Activated CD4-positive, CD25-positive, alpha-beta regulatory T cell (primary cell): ENCODE results near the gene APMAP.
A peak's percentile ranks its signal among the peaks of the same experiment; 100 is the strongest.
"Not testable (repeated sequence)": the region's sequence is repeated elsewhere in the genome, so short reads cannot be mapped to it uniquely, and the experiment has no call there.

ENCODE experiments used
- DNase-seq, 4 experiments: peaks; one replicate each; lab custom pipeline; 2025; lab: John Stamatoyannopoulos, UW

The APMAP gene

DNA sequence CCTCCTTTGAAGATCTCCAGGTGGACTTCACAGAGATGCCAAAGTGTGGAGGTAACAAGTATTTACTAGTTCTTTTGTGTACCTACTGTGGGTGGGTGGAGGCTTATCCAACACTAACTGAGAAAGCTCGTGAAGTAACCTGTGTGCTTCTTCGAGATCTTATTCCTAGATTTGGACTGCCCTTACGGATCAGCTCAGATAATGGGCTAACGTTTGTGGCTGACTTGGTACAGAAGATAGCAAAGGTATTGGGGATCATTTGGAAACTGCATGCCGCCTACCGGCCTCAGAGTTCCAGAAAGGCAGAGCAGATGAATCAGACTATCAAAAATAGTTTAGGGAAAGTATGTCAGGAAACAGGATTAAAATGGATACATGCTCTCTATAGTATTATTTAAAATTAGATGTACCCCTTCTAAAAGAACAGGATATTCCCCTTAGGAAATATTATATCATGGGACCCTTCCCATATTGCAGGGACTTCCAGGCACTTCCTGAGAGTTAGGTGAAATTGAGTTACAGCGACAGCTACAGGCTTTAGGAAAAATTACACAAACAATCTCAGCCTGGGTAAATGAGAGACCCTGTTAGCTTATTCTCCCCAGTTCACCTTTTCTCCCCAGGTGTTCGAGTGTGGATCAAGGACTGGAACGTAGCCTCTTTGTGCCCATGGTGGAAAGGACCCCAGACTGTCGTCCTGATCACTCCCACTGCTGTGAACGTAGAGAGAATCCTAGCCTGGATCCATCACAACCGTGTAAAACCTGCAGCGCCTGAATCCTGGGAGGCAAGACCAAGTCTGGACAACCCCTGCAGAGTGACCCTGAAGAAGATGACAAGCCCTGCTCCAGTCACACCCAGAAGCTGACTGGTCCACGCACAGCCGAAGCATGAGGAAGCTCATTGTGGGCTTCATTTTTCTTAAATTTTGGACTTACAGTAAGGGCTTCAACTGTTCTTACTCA lies 61.5 kb downstream of the APMAP start:
- DNase-seq: not testable (repeated sequence)

DNA sequence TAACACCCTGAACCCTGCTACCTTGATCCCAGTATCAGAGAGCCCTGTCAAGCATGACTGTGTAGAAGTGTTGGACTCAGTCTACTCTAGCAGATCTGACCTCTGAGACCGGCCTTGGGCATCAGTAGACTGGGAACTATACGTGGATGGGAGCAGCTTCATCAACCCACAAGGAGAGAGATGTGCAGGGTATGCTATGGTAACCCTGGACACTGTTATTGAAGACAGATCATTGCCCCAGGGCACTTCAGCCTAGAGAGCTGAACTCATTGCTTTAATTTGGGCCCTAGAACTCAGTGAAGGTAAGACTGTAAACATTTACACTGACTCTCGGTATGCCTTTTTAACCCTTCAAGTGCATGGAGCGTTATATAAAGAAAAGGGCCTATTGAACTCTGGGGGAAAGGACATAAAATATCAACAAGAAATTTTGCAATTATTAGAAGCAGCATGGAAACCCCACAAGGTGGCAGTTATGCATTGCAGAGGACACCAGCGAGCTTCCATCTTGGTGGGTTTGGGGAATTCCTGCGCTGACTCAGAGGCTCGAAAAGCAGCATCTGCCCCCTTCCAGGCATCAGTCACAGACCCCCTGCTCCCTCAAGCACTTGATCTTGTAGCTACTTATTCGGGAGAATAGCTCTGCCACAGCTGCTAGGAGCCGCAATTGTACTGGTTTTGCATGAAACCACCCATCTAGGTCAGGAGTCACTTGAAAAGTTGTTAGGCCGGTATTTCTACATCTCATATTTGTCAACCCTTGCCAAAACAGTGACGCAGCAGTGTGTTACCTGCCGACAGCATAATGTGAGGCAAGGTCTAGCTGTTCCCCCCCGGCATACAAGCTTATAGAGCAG lies 62.5 kb downstream of the APMAP start:
- DNase-seq: not testable (repeated sequence)

GRCh38 chr20:24929259-24929658 lies 63.3 kb downstream of the APMAP start:
- DNase-seq: not testable (repeated sequence)

- not testable (repeated sequence) for DNase-seq
Measured at GRCh38 chr20:24920706-24921105, 71.8 kb downstream of the APMAP start.

GRCh38 chr20:24919665-24920064 lies 72.9 kb downstream of the APMAP start:
- not testable (repeated sequence) for DNase-seq

DNA sequence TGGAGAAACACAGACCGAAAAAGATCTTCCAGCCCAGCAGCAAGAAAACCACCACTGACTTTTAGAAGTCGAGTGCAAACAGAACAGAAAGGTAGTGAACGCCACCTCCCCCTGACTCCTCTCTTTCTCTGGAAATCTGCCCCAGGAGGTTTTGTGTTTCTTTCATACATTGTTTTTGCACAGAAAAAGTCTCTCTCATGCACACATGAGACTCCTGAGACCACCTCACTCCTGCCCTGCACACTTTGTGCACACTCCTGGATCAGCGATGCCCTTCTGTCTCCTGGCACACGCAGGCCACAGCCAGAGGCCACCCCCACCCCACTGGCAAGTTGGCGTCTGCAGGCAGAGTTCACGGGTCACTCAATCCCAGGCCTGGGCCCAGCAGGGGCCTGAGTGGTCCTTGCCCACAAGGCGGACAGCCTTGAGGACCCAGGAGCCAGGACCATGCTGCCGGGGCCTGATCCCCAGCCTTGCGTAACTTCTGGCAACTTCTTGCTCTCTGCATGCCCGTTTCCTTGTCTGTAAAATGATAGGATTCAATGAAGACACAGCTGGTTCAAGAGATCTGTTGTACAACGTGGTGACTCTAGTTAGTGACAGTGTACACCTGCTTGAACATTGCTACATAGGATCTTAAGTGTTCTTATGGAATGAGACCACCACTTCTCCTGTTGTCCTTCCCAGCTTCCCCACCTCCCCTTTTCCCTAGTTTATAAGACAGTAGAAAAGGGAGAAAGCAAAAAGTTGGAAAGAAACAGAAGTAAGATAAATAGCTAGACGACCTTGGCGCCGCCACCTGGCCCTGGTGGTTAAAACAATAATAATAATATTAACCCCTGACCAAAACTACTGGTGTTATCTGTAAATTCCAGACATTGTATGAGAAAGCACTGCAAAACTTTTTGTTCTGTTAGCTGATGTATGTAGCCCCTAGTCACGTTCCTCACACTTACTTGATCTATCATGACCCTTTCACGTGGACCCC lies 73.7 kb downstream of the APMAP start:
- DNase-seq: no peak

DNA sequence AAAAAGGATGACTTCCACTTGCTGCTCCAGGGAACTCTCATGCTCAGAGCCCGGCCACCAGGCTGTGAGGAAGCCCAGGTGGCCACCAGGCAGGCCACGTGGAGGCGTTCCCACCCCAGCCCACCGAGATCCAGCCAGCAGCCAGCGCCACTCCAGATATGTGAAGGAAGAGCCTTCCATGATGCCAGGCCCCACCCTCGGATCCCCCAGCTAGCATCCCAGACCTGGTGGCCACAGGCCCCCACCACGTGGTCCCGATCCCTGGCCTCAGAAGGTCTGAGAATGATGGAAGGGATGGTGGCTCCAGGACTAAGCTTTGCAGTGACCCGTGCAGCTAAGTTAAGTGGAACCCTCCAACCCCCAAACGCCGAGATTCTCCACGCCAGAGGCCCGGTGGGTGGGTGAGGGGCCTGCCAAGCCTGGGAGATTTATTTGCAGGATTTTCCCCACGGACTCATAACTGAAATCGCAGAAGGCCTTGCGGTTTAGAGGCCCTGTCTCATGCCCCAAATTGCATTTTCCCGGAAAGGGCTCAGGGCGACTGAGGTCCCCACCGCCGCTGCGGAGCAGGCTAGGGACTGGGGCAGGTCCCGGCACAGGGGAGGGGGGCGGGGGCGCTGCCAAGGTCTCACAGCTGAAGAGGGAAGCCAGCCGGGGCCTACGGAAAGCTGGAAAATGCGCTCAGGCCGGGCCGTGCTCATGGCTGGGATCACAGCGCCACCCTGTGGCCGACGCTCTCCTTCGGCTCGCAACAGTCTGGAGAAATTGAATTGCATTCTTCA lies 74.6 kb downstream of the APMAP start:
- DNase-seq: peak in 3 of 4 experiments; percentile 2 to 12 (median 5)

GRCh38 chr20:24917056-24917455 lies 75.5 kb downstream of the APMAP start:
- DNase-seq: no peak

GRCh38 chr20:24916412-24916811 lies 76.1 kb downstream of the APMAP start:
- no peak for DNase-seq

DNA sequence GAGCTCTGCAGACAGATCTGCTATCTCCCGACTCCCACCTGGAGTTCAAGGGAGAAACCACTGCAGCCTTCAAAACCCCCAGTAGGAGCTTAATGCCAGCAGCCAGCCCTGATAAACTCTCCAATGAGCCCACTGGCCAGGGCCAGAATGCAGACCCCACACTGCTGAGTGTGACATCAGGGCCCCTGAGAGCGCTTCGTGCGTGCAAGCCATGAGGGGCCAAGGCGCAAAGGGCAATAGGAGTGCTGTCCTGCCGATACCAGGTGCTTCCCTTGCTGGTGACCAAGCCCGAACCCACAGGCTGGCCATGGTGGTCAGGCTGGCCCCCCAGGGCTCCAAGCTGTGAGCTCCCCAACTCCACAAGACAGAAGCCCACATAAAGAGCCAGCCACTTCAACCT lies 76.7 kb downstream of the APMAP start:
- no peak for DNase-seq

GRCh38 chr20:24915440-24915839 lies 77.1 kb downstream of the APMAP start:
- no peak for DNase-seq

DNA sequence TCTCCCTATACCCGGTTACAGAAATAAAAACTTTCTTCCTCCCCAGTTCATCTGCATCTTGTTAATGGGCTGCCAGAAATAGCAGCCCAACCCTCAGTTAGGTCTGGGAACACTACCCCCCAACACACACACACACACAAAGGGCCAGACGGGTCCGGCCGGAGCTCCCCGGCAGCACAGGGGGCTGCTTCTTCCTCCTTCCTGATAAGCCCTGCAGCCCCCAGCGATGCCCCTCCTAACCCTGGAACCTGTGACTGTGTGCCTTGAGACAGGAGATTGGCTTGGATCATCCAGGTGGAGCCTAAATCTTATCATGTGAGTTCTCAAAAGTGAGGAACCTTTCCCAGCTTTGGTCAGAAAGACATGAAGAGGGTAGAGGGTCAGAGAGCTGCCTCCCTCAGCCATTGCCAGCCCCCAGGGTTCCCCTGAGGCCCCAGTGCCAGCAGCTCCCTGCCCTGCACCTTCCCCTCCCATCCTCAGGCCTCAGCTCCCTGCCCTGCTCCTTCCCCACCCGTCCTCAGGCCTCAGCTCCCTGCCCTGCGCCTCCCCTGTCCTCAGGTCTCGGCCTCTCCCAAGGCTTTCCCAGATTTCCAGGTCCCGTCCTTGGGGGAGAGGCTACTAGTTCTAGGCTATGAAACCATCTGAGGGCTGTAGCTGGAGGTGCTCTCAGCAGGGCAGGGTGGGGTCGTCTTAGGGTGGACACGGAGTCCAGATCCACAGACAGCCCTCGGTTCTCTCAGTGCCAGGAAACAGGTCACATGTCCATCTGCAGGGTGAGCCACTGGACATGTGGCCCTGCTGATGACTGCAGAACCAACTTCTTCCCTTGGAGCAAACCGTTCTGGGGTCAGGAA lies 77.9 kb downstream of the APMAP start:
- DNase-seq: no peak

DNA sequence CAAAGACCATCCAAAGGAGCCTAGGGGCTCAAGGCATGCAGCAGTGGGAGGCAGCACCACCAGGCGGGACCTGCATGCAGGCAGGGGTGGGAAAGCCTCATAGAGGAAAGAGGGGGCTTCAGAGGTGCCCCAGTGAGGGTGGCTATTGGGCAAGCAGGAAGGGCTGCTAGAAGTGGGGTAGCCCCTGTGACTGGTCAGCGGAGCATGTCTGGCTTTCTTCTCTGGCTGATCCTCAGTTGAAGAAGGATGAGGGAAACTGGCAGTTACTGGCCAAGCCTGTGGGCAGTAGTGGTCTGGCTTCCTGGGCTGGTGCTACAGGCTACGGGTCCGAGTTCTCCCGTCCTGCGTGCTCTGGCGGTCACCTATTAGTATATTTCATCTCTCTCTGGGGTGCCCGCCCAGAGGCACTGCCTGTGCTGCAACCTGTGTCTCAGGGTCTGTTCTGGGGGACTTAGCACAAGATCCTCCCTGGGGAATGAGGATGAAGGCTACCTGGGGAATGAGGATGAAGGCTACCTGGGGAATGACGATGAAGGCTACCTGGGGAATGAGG lies 79.4 kb downstream of the APMAP start:
- DNase-seq: no peak
